HEK293 (cell line): ENCODE data around the gene FOXM1.

Experiments
- CTCF ChIA-PET: fragments of 350-600 bp; formaldehyde crosslinking; extraction: SDS; loops from one replicate; lab custom pipeline; 2021; ENCODE audit warnings: antibody characterized with exemption; lab: Yijun Ruan, JAX
- POLR2A ChIA-PET: fragments of 300-600 bp; formaldehyde crosslinking; extraction: SDS; loops from one replicate; lab custom pipeline; 2020; ENCODE audit warnings: antibody characterized with exemption, inconsistent platforms; lab: Yijun Ruan, JAX
- H3K27ac ChIP-seq: fragments of 200-500 bp; sonication (Bioruptor generic); 2 replicates; pipeline ENCODE4 v1.5.1; 2014; ENCODE audit warnings: low read depth, low read length, control low read depth, inconsistent platforms; ENCODE audit errors: extremely low read depth
- H3K36me3 ChIP-seq, 2 experiments: fragments of 200-500 bp in 1 of 2; sonication (Bioruptor generic) in 1 of 2; 1 replicate in 1 of 2; 2 replicates in 1 of 2; pipeline ENCODE4 v1.5.1; 2014 to 2017; ENCODE audit warnings: inconsistent platforms in 2 of 2, low read length in 2 of 2; ENCODE audit not compliant: control insufficient read depth in 2 of 2, insufficient read depth in 1 of 2
- H3K4me1 ChIP-seq: fragments of 200-500 bp; sonication (Bioruptor generic); 2 replicates; pipeline ENCODE4 v1.5.1; 2014; ENCODE audit warnings: mild to moderate bottlenecking, low read length, inconsistent platforms; ENCODE audit not compliant: control insufficient read depth, insufficient read depth
- H3K4me3 ChIP-seq: 2 replicates; pipeline ENCODE4 v1.5.1; 2011; ENCODE audit warnings: low read depth, mild to moderate bottlenecking, control low read depth, low read length, moderate library complexity
- H3K9me3 ChIP-seq: fragments of 200-500 bp; sonication (Bioruptor generic); 2 replicates; pipeline ENCODE4 v1.5.1; 2014; ENCODE audit warnings: low read depth, low read length, inconsistent platforms; ENCODE audit not compliant: control insufficient read depth, insufficient read depth
- EGR2 ChIP-seq: fragments of 450-650 bp; formaldehyde crosslinking; IDR thresholded peaks from 2 replicates; pipeline ENCODE4 v1.5.1; 2016; ENCODE audit warnings: low read depth, missing biosample characterization, missing genetic modification characterization
- KLF17 ChIP-seq: fragments of 450-650 bp; formaldehyde crosslinking; IDR thresholded peaks from 2 replicates; pipeline ENCODE4 v1.5.1; 2016; ENCODE audit warnings: missing biosample characterization, missing genetic modification characterization
- OVOL3 ChIP-seq: fragments of 450-650 bp; formaldehyde crosslinking; IDR thresholded peaks from 2 replicates; pipeline ENCODE4 v1.5.1; 2016; ENCODE audit warnings: missing biosample characterization, missing genetic modification characterization
- ZIC2 ChIP-seq: fragments of 450-650 bp; formaldehyde crosslinking; IDR thresholded peaks from 2 replicates; pipeline ENCODE4 v1.5.1; 2016; ENCODE audit warnings: missing biosample characterization, missing genetic modification characterization
- ZNF138 ChIP-seq: fragments of 450-650 bp; formaldehyde crosslinking; IDR thresholded peaks from 2 replicates; pipeline ENCODE4 v1.5.1; 2016; ENCODE audit warnings: missing biosample characterization, missing genetic modification characterization, borderline replicate concordance
- ZNF19 ChIP-seq: fragments of 450-650 bp; formaldehyde crosslinking; IDR thresholded peaks from 2 replicates; pipeline ENCODE4; 2016; ENCODE audit warnings: missing biosample characterization, missing genetic modification characterization, low read depth
- ZNF2 ChIP-seq: fragments of 450-650 bp; formaldehyde crosslinking; IDR thresholded peaks from 2 replicates; pipeline ENCODE4 v1.5.1; 2016; ENCODE audit warnings: missing biosample characterization, missing genetic modification characterization
- ZNF211 ChIP-seq: fragments of 450-650 bp; formaldehyde crosslinking; IDR thresholded peaks from 2 replicates; pipeline ENCODE4 v1.5.1; 2016; ENCODE audit warnings: low read depth, missing biosample characterization, missing genetic modification characterization
- ZNF24 ChIP-seq: fragments of 450-650 bp; formaldehyde crosslinking; IDR thresholded peaks from 2 replicates; pipeline ENCODE4 v1.5.1; 2016; ENCODE audit warnings: missing biosample characterization, missing genetic modification characterization
- ZNF311 ChIP-seq: fragments of 450-650 bp; formaldehyde crosslinking; IDR thresholded peaks from 2 replicates; pipeline ENCODE4 v1.5.1; 2017; ENCODE audit warnings: missing biosample characterization, missing genetic modification characterization, borderline replicate concordance
- ZNF391 ChIP-seq: fragments of 450-650 bp; formaldehyde crosslinking; IDR thresholded peaks from 2 replicates; pipeline ENCODE4 v1.5.1; 2016; ENCODE audit warnings: low read depth, missing biosample characterization, missing genetic modification characterization, borderline replicate concordance
- ZNF394 ChIP-seq: fragments of 450-650 bp; formaldehyde crosslinking; IDR thresholded peaks from 2 replicates; pipeline ENCODE4 v1.5.1; 2016; ENCODE audit warnings: missing biosample characterization, missing genetic modification characterization, mild to moderate bottlenecking, moderate library complexity, borderline replicate concordance
- ZNF426 ChIP-seq: fragments of 450-650 bp; formaldehyde crosslinking; IDR thresholded peaks from 2 replicates; pipeline ENCODE4 v1.5.1; 2017; ENCODE audit warnings: missing biosample characterization, missing genetic modification characterization, mild to moderate bottlenecking, inconsistent platforms, moderate library complexity
- ZNF610 ChIP-seq: fragments of 450-650 bp; formaldehyde crosslinking; IDR thresholded peaks from 2 replicates; pipeline ENCODE4 v1.5.1; 2016; ENCODE audit warnings: missing biosample characterization, missing genetic modification characterization, borderline replicate concordance
- ZNF704 ChIP-seq: fragments of 450-650 bp; formaldehyde crosslinking; IDR thresholded peaks from 2 replicates; pipeline ENCODE4 v1.5.1; 2016; ENCODE audit warnings: missing biosample characterization, missing genetic modification characterization
- TF ChIP-seq, protein P1 (sequence below): fragments of 450-650 bp; formaldehyde crosslinking; IDR thresholded peaks from 2 replicates; pipeline ENCODE4 v1.5.1; 2016; ENCODE audit warnings: missing biosample characterization, missing genetic modification characterization
- TF ChIP-seq, protein P2 (sequence below): fragments of 450-650 bp; formaldehyde crosslinking; IDR thresholded peaks from 2 replicates; pipeline ENCODE4 v1.5.1; 2016; ENCODE audit warnings: missing biosample characterization, missing genetic modification characterization
- TF ChIP-seq, protein P3 (sequence below): fragments of 450-650 bp; formaldehyde crosslinking; conservative IDR thresholded peaks from 2 replicates; pipeline ENCODE4 v1.5.1; 2016; ENCODE audit warnings: low read depth, missing biosample characterization, missing genetic modification characterization
- TF ChIP-seq, protein P4 (sequence below): fragments of 450-650 bp; formaldehyde crosslinking; IDR thresholded peaks from 2 replicates; pipeline ENCODE4 v1.5.1; 2016; ENCODE audit warnings: missing biosample characterization, missing genetic modification characterization

The FOXM1 gene

GRCh38 chr12:2877953-2878732, 1.2 kb upstream of the FOXM1 start (continued):
- TF ChIP-seq ZNF610 (tag by site-specific recombination) (0 out of 2 replicates have a peak, but pooled peaks have one; percentile 19), KLF17 (tag by site-specific recombination) (peak; percentile 77), ZNF311 (tag by site-specific recombination) (no peak), EGR2 (tag by site-specific recombination) (no peak), ZNF394 (tag by site-specific recombination) (peak; percentile 94), OVOL3 (0 out of 2 replicates have a peak, but pooled peaks have one; percentile 19), ZNF391 (tag by site-specific recombination) (no peak), ZNF19 (tag by site-specific recombination) (no peak), ZNF138 (no peak), ZNF24 (peak; percentile 86; the same call in 1 of the 2 replicates), ZIC2 (no peak), ZNF2 (tag by site-specific recombination) (peak; percentile 72; the same call in 1 of the 2 replicates)
- TF ChIP-seq, protein P1, sequence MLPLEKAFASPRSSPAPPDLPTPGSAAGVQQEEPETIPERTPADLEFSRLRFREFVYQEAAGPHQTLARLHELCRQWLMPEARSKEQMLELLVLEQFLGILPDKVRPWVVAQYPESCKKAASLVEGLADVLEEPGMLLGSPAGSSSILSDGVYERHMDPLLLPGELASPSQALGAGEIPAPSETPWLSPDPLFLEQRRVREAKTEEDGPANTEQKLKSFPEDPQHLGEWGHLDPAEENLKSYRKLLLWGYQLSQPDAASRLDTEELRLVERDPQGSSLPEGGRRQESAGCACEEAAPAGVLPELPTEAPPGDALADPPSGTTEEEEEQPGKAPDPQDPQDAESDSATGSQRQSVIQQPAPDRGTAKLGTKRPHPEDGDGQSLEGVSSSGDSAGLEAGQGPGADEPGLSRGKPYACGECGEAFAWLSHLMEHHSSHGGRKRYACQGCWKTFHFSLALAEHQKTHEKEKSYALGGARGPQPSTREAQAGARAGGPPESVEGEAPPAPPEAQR, result 0 out of 2 replicates have a peak, but pooled peaks have one; percentile 33
- TF ChIP-seq, protein P2, sequence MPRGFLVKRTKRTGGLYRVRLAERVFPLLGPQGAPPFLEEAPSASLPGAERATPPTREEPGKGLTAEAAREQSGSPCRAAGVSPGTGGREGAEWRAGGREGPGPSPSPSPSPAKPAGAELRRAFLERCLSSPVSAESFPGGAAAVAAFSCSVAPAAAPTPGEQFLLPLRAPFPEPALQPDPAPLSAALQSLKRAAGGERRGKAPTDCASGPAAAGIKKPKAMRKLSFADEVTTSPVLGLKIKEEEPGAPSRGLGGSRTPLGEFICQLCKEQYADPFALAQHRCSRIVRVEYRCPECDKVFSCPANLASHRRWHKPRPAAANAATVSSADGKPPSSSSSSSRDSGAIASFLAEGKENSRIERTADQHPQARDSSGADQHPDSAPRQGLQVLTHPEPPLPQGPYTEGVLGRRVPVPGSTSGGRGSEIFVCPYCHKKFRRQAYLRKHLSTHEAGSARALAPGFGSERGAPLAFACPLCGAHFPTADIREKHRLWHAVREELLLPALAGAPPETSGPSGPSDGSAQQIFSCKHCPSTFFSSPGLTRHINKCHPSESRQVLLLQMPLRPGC (tag by site-specific recombination), result 0 out of 2 replicates have a peak, but pooled peaks have one; percentile 44

DNA sequence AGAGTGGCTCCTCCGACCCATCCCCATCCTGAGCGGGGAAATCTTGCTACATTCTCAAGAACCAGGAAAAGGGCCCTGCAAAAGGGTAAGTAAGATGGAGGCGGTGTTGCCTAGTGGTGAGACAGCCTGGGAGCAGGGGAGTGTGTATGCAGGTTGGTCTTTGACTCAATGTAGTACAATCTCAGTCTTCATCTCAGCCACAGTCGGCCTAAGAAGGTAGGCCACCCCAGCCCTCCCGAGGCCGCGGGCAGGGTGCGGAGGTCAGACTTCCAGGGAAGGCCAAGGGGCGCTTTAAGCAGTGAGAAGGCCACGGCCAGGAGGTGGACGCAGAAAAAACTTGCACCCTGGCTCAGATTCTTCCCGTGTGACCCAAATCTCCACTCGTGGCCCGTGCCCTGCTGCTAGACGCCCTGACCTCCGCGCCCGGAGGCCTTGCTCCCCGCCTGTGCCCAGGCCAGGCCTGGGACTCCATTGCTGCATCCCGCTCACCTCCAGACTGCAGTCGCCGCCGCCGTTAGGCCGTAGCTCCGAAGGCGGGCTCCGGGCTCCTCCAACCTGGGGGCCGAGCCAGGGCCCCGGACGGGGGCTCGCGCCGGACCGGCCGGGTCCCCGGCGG, 435 bp downstream of the FOXM1 start:
- peak overlapping the region; percentile 95 for H3K4me3 ChIP-seq
- peak overlapping the region; percentile 94 for H3K27ac ChIP-seq
- no peaks in the 10 kb centered on the region for H3K9me3 ChIP-seq
- H3K36me3 ChIP-seq, result peaks cover 45 to 55% of the 10 kb centered on the region in 2 experiments
- peaks cover 13% of the 10 kb centered on the region for H3K4me1 ChIP-seq
- ChIA-PET CTCF (interaction anchor here (0.6 to 1.2 kb wide), 2 partner anchors 9 to 48 kb away, joined by 3 to 4 read pairs; no protein-coding TSS in a partner anchor), POLR2A (interaction anchor here (0.6 to 2.5 kb wide), 11 partner anchors 9 to 158 kb away, joined by 3 to 27 read pairs (median 3); partner anchors contain the start of genes FKBP4, TEX52 and TULP3)
- TF ChIP-seq ZNF610 (tag by site-specific recombination), result no peak
- no peak for TF ChIP-seq ZIC2
- TF ChIP-seq ZNF211, result no peak
- TF ChIP-seq, protein P3, sequence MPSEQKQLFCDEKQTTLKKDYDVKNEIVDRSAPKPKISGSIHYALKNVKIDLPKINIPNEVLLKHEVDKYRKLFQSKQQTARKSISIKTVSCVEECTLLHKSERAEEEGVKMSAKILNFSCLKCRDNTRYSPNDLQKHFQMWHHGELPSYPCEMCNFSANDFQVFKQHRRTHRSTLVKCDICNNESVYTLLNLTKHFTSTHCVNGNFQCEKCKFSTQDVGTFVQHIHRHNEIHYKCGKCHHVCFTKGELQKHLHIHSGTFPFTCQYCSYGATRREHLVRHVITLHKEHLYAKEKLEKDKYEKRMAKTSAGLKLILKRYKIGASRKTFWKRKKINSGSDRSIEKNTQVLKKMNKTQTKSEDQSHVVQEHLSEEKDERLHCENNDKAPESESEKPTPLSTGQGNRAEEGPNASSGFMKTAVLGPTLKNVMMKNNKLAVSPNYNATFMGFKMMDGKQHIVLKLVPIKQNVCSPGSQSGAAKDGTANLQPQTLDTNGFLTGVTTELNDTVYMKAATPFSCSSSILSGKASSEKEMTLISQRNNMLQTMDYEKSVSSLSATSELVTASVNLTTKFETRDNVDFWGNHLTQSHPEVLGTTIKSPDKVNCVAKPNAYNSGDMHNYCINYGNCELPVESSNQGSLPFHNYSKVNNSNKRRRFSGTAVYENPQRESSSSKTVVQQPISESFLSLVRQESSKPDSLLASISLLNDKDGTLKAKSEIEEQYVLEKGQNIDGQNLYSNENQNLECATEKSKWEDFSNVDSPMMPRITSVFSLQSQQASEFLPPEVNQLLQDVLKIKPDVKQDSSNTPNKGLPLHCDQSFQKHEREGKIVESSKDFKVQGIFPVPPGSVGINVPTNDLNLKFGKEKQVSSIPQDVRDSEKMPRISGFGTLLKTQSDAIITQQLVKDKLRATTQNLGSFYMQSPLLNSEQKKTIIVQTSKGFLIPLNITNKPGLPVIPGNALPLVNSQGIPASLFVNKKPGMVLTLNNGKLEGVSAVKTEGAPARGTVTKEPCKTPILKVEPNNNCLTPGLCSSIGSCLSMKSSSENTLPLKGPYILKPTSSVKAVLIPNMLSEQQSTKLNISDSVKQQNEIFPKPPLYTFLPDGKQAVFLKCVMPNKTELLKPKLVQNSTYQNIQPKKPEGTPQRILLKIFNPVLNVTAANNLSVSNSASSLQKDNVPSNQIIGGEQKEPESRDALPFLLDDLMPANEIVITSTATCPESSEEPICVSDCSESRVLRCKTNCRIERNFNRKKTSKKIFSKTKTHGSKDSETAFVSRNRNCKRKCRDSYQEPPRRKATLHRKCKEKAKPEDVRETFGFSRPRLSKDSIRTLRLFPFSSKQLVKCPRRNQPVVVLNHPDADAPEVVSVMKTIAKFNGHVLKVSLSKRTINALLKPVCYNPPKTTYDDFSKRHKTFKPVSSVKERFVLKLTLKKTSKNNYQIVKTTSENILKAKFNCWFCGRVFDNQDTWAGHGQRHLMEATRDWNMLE (tag by site-specific recombination), result no peak
- TF ChIP-seq, protein P4, sequence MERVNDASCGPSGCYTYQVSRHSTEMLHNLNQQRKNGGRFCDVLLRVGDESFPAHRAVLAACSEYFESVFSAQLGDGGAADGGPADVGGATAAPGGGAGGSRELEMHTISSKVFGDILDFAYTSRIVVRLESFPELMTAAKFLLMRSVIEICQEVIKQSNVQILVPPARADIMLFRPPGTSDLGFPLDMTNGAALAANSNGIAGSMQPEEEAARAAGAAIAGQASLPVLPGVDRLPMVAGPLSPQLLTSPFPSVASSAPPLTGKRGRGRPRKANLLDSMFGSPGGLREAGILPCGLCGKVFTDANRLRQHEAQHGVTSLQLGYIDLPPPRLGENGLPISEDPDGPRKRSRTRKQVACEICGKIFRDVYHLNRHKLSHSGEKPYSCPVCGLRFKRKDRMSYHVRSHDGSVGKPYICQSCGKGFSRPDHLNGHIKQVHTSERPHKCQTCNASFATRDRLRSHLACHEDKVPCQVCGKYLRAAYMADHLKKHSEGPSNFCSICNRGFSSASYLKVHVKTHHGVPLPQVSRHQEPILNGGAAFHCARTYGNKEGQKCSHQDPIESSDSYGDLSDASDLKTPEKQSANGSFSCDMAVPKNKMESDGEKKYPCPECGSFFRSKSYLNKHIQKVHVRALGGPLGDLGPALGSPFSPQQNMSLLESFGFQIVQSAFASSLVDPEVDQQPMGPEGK (tag by site-specific recombination), result no peak
- TF ChIP-seq ZNF426, result no peak
- peak; percentile 47; the same call in 1 of the 2 replicates for TF ChIP-seq ZNF2 (tag by site-specific recombination)
- TF ChIP-seq ZNF704 (tag by site-specific recombination), result no peak
